GM10847 (cell line): Measurements from ENCODE around the gene AHI1.

ENCODE experiments used
- POLR2A ChIP-seq: IDR thresholded peaks from 2 replicates; pipeline ENCODE4 v1.6.1; 2011; ENCODE audit not compliant: insufficient read length; ENCODE audit errors: extremely low read depth

The AHI1 gene

DNA sequence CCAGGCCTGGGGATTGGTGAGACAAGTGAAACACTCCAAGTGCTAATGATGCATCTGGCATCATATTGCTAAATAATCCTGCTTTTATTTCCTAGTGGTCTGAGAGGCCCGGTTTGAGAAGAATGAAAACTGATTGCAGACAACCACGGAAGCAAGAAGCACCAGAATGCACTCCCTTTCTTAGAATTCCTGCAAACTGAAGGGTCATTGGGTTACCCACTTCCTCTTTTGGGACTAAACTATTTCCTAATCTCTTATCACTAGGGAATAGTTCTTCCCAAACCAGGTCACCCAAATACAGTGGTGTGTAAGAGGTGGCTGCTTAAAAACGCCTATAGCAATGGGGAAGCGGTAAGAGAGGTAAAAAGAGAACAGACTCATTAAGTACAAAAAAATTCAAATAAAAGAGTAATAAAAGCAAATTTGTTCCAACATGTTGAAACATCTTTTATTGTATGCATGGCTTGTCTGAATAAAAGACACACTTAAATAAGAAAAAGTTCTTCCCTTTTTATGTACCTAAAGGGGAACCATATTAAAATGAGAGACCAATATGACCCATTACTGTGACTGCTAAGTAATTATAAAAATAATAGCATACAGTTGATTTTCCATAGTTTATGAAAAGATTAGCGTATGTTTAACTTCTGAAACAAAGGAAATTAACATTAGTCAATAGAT, 190.7 kb downstream of the AHI1 start:
- no peak for TF ChIP-seq POLR2A

DNA sequence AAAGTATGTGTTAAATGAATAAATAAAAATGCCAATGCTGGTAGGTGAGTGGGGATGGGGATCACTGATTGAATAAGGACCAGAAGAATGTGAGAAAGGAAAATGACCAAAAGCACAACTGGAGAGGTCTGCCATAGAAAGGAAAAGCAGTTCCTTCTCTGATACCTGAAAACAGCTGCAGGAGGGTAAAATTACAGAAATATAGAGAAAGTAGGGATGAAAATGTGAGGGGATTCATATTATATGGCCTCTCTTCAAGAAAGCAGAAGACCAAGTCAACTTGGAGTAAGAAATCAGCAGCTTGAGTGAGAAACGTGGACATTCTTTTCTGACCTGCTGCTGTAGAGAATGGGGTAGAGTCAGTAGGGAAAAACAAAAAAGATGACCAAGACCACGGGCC, 191.4 kb downstream of the AHI1 start:
- no peak for TF ChIP-seq POLR2A

DNA sequence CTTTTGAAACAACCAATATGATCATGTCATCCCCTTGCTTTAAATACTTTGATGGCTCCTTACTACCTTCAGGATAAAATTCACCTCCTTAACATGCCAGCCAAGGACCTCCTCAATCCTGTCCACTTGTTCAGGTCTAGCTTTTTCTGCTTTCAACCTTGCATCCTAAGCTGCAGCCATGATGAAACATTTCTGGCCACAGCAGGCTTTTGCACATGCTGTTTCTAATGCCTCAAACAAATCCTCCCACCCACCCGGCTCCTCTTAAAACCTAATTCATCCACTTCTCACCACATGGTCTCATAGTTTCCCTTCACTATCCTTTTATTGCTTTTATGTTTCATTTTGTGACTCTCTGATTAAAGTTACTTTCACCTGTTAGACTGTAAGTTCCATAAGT, 191.9 kb downstream of the AHI1 start:
- no peak for TF ChIP-seq POLR2A

DNA sequence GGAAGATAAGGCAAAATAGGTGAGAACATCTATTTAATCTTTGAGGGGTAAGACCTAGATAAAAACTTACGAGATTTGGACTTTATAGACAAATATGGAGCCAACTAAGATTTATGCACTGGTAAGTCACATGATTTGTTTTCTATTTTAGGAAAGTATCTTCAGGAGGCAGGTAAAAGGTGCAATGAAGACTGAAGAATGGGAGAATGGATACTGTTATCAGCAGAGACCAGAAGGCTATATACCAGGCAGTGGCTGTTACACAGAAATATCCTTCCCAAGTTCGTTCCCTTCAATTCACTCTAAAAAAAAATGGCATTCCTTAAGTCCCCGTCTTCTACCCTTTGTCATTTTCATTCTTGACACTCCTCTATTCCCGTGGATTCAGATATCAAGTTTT, 192.7 kb downstream of the AHI1 start:
- no peak for TF ChIP-seq POLR2A

DNA sequence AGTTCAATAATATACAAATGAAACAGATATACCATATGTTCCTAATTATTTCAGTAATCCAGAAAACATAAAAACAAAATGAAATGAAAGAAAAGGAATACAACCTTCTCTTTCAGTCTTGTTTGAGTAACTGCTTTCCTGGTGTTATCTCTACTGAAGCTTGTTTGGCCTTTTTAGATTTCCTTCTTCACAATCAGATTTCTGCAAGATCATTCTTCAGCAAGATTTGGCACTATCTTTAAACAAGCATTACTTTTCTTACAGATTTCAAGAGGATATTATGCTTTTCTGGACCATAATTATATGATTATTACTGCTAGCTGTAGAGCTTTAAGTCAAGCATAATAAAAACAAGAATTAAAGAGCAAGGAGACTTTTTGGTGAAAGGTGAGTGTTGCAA, 196.2 kb downstream of the AHI1 start:
- TF ChIP-seq POLR2A, result no peak

DNA sequence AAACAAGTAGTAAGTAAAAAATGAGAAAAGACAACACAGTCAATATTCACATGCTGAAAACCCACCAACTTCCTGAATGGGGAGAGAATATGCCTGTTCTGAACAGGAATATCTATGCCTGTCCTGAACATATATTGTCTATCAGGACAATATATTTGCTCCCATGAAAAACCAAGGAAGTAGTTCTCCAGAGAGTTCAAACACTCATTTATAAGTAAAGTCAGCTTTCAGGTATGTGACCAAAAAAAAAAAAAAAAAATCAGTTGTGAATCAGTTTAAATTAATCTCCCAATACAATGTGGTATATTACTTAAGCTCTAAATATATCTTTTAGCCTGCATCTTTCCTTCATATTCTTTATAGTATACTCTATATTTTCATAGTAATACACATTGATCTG, 197.0 kb downstream of the AHI1 start:
- no peak for TF ChIP-seq POLR2A

DNA sequence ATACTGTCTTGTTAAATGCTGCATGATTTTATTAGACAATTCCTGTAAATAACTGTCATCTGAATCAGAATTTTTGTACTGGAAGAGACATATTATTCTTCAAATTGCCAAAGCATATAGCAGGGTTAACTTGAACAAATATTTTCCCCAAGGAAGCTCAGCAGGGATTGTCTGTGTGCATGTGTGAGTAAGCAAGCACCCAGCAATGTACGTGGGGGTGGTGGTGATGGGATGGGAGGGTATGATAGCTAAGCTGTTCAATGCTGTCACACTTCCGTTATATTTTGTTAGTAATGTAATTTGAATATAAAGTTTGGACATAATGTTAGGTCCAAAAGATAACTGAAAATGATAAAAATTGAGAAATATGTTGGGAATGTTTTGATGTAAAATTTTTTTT, 198.3 kb downstream of the AHI1 start:
- TF ChIP-seq POLR2A, result no peak

DNA sequence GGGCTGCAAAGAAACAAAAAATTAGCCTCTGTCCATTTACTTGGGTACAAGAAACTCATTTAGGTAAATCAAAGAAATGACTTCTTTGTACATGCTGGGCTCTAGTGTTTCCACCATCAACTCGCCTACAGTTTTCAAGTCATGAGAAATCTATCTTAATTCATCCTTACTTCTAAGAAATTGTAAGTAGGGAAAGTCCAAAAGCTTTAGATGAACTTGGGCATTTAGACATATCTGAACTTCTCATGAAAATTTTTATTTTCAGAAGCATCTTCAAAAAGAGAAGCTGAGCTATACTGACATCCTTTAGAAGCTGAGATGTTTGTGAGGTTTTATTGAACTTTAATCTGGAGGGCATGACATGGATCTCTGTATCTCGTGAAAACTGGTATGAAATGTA, 199.1 kb downstream of the AHI1 start:
- TF ChIP-seq POLR2A, result no peak

DNA sequence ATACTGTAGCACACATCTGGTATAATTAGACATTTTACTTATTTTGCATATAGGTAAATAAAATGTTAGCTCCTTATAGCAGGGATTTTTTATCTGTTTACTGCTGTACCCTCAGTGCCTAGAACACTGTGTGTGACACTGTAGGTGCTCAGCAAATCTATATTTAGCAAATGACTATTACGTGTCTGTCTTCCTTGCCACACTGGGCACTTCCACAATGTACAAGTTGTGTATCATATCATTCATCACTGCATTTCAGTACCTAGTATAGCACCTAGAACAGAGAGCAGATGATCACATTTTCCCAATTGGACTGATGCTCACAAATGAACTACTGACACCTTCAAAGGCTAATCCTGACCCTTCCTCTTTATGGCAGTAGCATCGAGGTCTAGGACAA, 200.8 kb downstream of the AHI1 start:
- TF ChIP-seq POLR2A, result no peak

DNA sequence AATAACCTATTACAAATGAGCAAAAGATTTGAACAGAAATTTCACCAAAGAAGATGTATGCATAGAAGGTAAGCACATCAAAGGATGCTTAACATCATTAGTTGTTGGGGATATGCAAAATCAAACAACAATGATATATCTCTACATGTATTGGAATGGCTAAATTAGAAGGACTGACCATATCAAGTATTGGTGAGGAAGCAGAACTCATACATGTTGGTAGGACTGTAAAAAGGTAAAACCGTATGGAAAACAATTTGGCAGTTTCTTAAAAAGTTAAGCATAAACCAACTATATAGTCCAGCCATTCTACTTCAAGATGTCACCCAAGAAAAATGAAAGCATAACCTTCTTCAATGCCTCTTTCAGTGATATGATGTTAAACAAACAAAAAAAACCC, 202.5 kb downstream of the AHI1 start:
- TF ChIP-seq POLR2A, result no peak

DNA sequence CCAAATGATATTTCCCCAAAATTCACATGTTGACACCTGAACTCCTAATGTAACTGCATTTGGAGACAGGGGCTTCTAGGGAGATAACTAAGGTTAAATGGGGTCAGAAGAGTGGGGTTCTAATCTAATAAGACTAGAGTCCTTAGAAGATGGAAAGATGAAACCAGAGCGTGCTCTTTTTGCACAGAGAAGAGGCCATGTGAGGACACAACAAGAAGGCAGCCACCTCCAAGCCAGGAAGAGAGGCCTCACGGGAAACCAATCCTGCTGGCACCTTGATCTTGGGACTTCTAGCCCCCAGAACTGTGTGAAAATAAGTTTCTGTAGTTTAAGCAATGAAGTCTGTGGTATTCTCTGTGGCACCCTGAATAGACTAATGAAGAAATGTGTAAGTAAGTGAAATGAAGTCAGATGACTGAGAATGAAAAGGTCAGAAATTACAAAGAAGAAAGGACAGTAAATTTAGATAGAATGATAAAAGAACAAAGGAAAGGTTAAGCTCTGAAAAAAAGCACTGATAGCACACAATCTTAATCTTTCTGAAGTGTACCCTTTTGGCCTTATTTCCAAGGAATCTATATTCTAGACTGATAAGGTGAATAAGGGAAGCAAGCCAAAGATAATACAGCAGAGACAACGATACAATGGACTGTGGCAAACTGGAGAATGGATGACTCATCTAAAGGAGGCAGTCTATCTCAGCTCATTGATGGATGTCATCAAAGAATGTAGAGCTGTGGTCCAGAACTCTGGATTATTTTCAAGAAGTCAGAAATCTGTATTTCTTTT, 206.1 kb downstream of the AHI1 start:
- TF ChIP-seq POLR2A, result no peak

DNA sequence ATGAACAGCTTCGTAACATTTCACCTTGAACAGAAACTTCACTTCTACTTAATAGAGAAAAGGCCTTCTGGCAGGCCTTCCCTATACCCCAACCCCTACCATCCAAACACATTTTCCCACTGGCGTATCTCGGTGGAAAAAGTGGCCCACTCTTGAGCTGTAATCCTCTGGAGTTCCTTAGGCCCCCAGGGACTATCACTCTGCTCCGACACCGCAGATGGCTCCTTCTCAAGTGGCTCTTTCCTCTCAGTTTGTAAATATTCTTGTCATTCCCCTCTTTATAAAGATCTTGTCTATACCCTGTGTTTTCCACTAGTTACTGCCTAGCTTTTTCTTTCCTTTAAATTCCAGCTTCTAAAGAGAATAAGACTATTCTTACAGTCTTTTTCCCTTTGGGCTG, 207.7 kb downstream of the AHI1 start:
- TF ChIP-seq POLR2A, result no peak

DNA sequence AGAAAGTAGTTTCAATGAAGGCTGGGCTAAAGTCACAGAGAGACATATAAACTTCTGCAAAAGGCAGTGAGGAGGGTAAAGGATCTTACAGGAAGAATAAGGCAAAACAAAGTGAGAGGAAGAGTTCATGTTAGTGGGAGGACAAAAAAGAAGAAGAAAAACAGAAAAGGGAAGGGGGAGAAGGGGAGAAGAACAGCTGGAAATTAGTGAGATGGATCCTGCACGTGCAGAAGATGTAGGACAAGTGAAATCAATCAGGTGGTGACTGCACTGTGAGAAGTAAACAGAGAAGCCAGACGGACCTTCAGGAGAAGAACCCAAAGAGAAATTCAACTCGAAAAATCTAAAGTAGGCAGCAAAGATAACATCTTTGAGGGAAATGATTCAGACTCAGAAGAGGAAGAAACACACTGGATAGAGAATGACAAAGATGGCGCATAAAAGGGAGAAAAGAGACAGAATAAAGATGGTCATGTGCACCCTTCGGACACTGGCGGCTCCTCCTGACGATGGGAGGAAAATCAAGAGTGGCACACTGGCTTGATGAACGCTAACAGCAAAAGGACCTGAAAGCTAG, 210.5 kb downstream of the AHI1 start:
- TF ChIP-seq POLR2A, result no peak

DNA sequence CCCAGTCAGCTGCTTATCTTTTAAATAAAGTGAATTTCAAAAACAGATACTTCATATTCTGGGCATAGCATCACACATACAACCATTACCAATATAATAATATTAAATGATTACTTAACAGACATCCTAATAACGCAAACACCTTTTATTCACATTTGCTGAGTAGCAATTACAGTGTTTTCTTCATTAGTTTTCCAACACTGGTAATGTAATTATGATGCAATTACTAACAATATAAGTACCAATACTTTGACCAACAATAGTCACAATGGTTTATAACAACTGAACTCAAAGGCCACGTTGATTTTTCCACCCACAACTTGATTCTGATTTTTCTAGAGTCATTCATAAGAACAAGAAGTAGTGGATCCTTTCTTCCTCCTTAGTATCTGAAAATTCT, 212.4 kb downstream of the AHI1 start:
- TF ChIP-seq POLR2A, result no peak

DNA sequence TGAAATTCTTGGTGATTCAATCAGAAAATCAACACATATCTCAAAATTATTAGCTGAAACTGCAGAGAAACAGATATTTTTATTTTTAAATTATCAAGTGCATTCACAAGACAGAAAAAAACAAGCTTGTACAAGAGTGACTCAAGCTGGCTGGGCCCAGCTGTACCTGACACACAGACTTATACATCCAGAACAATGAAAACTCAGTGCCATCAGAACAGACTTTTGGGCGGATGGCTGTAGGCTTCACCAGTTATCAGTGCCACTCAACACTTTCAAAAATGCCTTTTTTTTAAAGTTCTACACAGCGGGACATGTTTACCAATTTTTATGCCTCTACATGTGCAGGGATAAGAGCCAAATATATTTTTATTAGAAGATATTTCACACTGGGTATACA, 213.6 kb downstream of the AHI1 start:
- TF ChIP-seq POLR2A, result no peak

DNA sequence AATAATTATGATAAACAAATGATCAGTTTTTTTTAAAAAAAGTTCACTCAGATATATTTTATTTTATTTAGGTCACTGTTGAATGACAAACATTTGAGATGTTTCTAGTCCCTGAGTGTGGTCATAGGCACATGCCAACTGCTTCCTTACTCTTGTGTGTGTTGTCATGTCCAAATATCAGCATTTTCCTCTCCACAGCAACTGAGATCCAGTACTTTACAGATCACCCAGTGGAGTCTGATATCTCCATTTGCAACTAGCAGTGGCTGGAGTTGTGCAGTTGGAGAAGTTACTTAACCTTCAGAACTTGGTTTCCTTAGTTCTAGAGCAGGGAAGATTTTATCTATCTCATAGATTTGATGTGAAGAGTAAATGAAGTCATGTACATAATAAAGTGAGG, 215.1 kb downstream of the AHI1 start:
- no peak for TF ChIP-seq POLR2A

DNA sequence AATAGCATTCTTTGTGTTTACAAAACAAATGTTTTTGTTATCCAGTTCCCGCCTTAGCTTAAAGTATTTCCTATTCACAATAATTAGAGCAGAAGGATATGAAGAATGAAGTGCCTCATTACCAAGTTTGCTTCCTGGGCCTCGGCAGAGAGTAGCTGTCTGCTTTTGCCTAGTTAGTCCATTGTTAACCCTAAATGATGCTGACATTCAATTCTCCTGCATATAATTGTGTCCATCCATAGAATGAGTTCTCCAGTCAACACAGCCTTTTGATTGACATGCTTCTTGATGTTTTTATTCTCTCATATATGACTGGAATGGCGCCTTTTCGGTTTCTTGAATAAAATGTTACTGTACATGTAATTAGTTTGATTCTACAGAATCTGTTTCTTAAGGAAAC, 215.6 kb downstream of the AHI1 start:
- no peak for TF ChIP-seq POLR2A

DNA sequence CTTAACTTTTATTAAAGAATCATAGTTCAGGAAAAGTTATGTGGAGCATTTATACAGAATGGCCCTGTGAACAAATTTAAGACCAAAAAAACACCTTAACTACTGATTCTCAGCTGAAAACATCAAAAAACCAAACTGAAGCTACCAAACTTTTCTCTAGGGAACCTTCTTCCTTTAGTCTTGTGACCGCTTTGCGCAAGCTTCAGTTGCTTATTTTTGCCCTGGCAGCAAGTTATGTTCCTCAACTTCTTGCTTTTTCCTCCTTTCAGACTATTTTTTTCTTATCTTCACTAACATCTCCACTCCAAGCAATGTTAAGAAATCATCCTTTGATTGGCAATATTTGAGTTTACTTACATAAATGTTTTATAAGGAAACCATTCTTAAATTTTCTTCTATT, 216.3 kb downstream of the AHI1 start:
- no peak for TF ChIP-seq POLR2A
